Left colon (tissue), 2 donors: ENCODE data around the gene MEIS3. TPM values are rescaled to one million over a fixed set of nuclear protein-coding genes. Genes with fewer than 3 reads are reported as not detected.

Source experiments
- ATAC-seq: fragments of 200-7000 bp; cut with Tn5 transposase; one replicate; pipeline ENCODE4 v1.9.1; 2020; ENCODE audit warnings: mild to moderate bottlenecking, moderate library complexity
- DNase-seq, 2 donors: peaks; one replicate each; pipeline ENCODE4 v3.0.0-alpha.2; 2020
- intact Hi-C, 2 donors: fragments of 100-400 bp; cut with DNase I in 1 of 2; cut with micrococcal nuclease in 1 of 2; formaldehyde crosslinking; loops; one replicate each; pipeline versions ENCODE4 v1.11.2 to v1.14.0; 2022; cut with DNase I, micrococcal nuclease
- total RNA-seq, 2 donors: library from RNA; stranded (reverse); fragmentation: NEBNext Ultra II Directional; extraction: Animal tissue kit (Norgen Biotek cat#: 25700); gene quantifications; one replicate each; pipeline ENCODE4 v1.2.1, GENCODE V29; 2021
- donor health status: DM: no; HTN: no; CAD: no.
- donor health status: DM: yes; HTN: yes; CAD: no.

Gene MEIS3
- total RNA-seq, 2 donors from 2014 or later, result 2.5 to 2.7 TPM

DNA sequence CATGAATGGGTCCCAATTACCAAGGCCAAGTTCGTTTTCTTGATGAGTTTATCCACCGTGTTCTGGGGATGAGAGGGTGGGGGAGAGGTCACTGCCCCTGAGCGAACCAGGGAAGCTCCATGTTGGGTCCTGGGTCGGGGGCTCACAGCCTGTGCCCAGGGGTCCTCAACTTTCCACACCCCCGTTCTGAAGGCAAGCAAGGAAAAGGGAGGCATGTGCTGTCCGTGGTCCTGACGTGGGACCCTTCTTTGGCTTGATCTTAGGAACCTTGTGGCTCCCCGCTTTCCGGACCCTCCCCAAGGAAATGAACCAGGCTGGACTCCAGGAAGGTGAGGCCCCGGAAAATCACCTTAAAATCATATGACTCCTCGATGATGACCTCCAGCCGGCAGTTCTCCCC, 18.2 kb upstream of the MEIS3 start:
- DNase-seq, result no peak
- intact Hi-C loops, result loop anchor here in 1 of 2 donors (5.0 kb wide), 1 partner anchor 270 kb away; no protein-coding TSS in a partner anchor
- no peak for ATAC-seq

DNA sequence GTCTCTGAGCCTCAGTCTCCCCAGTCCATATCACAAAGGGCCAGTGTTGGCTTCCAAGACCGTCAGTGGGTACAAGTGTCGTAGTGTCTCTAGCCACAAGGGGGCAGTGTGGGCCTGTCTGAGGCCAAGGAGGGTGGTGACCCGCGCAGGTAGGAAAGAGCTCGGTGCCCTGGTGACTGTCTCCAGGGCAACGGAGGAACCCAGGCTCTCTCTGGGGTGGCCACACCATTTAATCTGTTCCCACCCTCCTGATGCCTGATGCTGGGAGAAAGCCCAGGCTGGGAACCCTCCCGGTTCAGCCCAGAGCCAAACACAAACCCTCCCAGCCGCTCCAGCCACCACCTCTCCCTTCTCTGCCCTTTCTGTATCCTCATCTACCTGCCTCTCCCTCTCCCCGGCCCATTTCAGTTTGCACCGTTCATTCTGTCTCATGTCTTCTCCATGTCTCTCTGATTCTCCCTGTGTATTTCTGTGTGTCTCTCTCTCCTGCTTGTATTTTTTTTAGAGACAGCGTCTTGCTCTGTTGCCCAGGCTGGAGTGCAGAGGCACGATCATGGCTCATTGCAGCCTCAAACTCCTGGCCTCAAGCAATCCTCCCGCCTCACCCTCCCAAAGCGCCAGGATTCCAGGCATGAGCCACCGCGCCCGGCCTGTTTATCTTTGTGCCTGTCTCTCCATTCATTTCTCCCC, 17.5 kb upstream of the MEIS3 start:
- ATAC-seq (peak; percentile 98), DNase-seq (peak; percentile 64 to 86)
- intact Hi-C loops, result loop anchor here in 1 of 2 donors (5.0 kb wide), 1 partner anchor 270 kb away; no protein-coding TSS in a partner anchor

DNA sequence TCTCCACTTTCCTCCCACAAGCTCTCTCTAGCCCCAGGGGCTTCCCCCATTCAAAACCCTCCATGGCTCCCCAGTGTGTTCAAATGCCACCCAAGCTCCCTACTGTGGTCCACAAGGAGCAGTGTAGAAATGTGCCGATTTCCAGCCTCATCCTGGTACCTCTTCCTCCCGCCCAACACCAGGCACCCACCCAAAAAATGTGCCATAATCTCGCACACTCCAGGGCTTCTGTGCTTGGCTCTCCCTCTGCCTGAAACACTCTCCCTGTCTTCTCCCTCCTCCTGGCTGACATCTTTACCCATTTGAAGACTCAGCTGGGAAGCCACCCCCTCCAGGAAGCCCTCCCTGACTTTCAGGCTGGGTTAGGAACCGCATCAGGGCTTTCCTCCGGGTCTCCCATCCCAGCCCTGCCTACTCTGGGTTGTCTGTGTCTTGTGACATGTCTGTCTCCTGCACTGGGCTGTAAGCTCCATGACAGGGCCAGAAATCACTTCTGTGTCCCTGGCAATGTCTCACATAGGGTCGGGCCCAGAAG, 16.6 kb upstream of the MEIS3 start:
- no peak for DNase-seq
- no peak for ATAC-seq
- intact Hi-C loops, result loop anchor here in 1 of 2 donors (5.0 kb wide), 1 partner anchor 271 kb away; no protein-coding TSS in a partner anchor

DNA sequence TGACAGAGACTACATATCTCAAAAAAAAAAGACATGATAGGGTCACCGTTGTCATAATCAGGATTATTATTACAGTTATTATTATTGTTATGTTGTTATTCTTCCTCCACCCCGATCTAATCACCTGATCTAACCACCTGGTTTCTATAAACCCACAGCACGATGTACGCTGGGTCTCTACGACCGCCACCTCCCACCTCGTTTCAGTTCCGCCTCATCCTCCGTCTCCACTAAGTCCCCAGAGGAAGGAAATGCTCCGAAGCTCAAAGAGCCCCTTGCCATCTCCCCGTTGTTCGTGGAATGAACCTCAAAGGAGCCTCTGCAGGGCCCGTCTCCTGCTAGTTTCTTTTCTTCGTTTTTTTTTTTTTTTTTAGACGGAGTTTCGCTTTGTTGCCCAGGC, 15.9 kb upstream of the MEIS3 start:
- DNase-seq (no peak), ATAC-seq (no peak)
- intact Hi-C loops, result loop anchor here in 1 of 2 donors (5.0 kb wide), 1 partner anchor 272 kb away; no protein-coding TSS in a partner anchor

DNA sequence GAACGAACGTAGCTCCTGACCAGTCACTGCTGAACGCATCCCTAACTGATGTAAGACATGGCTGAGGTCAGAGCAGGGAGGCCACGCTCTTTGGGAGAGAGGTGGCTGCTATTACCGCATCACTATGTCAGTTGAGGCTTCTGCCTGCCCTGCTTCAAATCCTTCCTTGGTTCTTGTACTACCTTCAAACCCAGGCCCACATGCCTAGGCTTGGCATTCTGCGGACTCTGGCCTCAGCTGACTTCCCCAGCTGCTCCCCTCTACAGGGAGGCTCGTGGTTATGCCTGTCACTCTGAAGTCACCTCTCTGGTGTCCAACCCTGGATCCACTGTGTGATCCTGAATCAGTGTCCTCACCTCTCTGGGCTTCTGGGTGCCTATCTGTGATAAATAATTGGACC, 14.8 kb upstream of the MEIS3 start:
- ATAC-seq (no peak), DNase-seq (no peak)
- intact Hi-C loops, result loop anchor here in 1 of 2 donors (5.0 kb wide), 1 partner anchor 263 kb away; no protein-coding TSS in a partner anchor

DNA sequence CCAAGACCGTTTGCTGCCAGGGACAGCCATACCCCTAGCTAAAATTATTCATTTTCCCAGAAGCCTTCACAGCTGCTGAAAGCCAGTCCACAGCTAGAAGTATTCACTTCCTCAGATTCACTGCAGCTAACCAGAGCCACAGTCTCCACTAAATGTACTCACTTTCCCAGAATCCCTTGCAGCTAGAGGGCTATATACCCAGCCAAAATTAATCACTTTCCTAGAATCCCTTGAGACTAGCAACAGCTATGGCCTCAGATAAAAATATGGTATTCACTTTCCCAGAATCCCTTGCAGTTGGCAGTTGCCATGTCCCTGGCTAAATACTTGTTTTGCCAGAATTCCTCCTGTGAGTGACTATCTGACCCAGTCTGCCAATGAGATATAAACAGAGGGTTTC, 13.8 kb upstream of the MEIS3 start:
- DNase-seq, result no peak
- intact Hi-C loops, result loop anchor here in 1 of 2 donors (5.0 kb wide), 1 partner anchor 264 kb away; no protein-coding TSS in a partner anchor
- ATAC-seq, result no peak

DNA sequence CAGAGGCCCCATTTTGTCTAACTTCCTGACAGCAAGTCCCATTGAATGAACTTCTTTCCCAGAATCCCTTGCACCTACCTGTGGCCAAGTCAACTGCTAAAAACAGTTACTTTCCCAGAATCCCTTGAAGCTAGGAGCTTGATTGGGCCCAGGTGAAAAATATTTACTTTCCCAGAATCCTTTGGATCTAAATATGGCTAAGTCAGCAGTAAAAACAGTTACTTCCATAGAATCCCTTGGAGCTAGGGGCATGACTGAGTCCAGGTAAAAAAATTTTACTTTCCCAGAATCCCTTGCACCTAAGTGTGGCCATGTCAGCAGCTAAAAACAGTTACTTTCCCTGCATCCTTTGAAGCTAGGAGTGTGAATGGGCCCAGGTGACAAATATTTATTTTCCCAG, 13.2 kb upstream of the MEIS3 start:
- intact Hi-C loops, result loop anchor here in 1 of 2 donors (5.0 kb wide), 1 partner anchor 265 kb away; no protein-coding TSS in a partner anchor
- ATAC-seq, result no peak

DNA sequence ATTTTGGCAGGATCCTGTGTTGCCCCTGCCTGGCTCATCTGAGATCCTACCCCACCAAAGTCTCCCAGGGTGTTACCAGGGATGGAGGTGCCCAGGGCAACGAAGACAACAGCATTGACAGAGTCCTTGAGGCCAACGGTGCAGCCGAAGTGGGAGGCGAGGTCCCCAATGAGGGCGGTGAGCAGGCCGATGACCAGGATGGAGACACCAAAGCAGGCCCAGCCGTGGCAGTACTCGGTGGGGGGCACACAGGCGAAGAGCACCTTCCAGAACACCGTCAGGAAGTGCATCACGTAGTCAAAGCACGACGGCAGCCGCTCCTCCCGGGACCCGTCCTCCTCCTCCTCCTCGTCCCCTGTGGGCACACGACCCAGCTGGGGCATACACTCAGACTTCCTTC, 12.8 kb upstream of the MEIS3 start:
- ATAC-seq, result no peak
- no peak for DNase-seq
- intact Hi-C loops, result loop anchor here in 1 of 2 donors (5.0 kb wide), 1 partner anchor 265 kb away; no protein-coding TSS in a partner anchor

More for the DNA sequence above, 13.2 kb upstream of the MEIS3 start:
- no peak for DNase-seq

DNA sequence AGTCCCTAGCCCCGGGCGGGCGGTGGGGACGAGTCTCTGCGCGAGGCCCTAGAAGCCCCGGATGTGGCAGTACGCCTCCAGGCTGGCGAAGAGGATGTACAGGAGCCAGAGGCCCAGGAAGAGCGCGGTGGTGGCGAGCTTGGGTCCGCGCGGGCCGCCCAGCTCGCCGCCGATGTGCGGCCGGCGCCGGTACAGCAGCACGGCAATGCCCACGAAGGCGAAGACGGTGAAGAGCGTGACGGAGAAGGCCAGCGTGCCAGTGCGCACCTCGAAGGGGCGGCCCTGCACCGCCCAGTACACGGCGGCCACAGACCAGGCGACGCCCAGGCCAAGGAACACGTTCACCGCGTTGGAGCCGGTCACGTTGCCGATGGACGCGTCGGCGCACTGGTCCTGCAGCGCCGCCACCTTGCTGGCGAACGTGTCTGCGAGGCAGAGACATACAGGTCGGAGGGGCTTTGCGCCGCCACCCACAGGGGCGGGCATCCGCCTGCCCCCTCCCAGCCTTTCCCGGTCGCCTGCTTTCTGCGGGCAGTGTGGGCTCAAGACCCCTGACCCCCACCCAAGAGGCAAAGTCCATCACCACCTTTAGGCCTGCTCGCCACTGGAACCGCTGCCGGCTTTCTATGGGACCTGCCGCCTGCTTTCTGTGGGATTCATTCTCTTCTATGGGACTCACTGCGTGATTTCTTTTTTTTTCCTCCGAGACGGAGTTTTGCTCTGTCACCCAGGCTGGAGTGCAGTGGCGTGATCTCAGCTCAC, 10.9 kb upstream of the MEIS3 start:
- DNase-seq, result peak; percentile 66 to 70
- intact Hi-C loops, result loop anchor here in 1 of 2 donors (5.0 kb wide), 1 partner anchor 267 kb away; no protein-coding TSS in a partner anchor
- peak; percentile 89 for ATAC-seq

DNA sequence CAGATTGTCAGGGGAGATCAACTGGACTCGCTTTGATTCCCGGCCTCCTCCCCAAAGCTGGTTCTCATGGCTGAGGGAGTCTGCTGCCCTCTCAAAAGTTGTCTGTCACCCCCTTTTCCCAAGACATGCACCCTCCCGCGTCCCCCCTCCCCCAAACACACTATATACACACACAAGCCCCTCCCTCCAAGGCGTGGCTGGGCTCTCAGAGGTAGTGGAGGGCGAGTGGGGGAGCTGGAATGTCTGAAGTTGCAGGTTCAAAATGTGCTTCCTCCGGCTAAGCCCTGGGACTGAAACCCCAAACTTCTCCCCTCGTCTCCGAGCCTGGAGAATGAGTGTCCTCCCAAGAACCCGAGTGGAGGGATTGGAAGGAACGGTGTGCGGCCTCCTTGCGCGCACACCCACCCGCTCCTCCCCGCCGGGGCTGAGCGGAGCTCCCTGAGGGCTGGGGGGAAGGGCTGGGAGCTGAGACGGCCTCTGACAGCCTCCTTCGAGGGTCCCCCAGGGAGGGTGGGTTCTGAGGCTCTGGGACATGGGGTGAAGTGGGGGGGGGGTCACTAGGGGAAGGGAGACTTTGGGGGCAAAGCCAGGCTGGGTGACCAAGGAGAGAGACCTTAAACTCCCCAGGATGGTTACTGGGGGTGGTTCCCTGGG, 9.9 kb upstream of the MEIS3 start:
- DNase-seq, result no peak
- intact Hi-C loops, result loop anchor here in 1 of 2 donors (10.0 kb wide), 1 partner anchor 134 kb away; no protein-coding TSS in a partner anchor
- no peak for ATAC-seq

DNA sequence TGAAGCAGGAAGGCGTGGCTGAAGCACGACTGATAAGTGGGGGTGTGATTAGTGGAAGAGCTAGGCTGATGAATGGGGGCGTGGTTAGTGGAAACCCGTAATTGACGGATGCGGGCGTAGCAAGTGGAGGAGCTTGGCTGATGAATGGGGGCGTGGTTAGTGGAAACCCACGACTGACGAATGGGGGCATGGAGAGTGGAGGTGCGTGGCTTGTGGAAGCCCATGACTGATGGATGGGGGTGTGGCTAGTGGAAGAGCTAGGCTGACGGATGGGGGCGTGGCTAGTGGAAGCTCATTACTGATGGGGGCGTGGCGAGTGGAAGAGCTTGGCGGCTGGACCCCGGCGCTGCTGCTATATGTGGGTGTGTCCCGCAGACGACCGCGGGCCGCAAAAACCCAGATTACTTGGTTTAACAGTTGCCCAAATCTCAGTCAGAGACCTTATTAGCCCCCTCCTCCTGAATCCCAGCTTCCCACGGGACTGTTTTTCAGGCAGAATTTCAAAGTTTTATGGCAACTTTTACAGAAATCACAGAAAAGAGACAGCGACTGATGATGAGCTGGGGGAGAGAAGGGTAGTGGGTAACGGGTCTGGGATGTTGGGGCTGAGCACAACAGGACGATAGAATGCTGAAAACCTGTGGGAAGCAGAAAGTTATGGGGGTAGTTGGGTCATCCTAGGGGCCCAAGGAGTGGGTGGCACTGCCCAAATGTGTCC, 9.0 kb upstream of the MEIS3 start:
- peak; percentile 56 for ATAC-seq
- intact Hi-C loops, result loop anchor here in 1 of 2 donors (10.0 kb wide), 1 partner anchor 134 kb away; no protein-coding TSS in a partner anchor
- DNase-seq, result peak; percentile 80 to 87

DNA sequence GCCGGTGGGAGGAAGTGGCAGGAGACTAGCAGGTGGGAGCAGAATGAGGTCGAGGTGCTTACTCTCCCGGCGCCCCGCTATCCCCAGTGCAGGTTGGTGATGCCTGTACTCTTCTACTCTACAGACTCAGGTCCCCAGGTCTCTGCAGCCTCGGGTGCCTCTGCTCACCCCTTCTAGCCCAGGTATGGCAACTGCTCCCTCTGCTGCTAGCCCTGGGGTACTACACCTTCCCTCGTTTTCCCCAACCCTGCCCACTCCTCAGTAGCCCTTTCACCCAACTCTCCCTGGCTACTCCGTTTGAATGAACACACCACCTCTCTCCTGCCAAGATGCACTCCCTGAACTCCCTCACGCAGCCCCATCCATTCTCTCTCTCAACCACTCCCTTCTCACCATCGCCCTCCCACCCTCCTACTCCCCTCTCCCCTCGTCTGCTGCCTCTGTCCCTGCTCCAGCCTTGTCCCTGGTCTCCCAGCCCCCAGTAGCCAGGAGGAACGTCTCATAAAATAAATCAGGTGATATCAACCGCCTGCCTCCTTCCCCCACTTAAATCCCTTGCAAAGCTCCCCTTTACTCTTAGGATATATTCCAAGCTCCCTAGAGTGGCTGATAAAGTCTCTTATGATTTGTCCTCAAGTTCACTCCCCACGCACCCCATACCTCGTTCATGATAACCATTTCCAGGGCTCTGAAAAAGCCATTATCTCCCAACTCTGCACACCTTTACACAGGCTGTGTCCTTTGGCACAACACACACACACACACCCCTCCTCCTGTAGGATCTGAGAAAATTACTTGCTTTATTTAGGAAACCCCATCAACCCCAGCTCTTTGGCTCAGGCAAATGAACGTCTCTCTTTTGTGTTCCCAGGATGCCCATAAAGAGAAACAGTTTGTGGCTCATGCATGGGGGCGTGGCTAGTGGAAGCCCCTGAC, 8.2 kb upstream of the MEIS3 start:
- intact Hi-C loops, result loop anchor here in 1 of 2 donors (10.0 kb wide), 1 partner anchor 133 kb away; no protein-coding TSS in a partner anchor
- peak; percentile 59 for ATAC-seq

DNA sequence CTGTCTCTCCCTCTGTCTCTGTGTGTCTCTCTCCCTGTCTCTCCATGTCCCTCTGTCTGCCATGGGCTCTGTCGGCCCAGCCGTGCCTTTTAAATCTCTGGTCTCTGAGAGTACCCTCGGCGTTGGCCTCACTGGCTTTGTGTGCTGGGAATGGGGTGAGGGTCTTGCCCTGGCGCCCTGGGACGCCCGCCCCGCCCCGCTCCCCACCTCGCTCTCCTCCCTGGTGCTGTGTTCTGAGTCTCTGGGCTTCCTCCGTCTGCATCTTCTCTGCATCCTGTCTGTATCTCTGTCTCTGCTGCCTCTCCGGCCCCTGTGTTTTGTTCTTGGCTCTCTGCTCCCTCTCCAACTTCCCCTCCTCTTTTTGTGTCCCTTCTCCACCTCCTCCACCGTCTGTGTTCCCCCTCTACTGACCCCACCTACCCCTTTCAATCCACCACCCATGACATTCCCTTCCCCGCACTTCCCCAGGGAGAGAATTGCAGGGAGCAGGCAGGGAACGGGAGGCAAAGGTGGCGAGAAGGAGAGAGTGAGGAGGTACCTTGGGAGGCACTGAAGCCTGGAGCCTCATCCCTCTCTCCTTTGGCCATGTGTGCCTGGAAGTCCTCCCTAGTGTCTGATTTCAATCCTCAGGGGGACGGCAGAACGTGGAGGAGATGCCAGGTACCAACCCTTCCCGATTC, 4.0 kb upstream of the MEIS3 start:
- DNase-seq, result no peak
- ATAC-seq, result no peak
- intact Hi-C loops, result loop anchor here in 1 of 2 donors (10.0 kb wide), 1 partner anchor 129 kb away; no protein-coding TSS in a partner anchor

More for the DNA sequence above, 8.2 kb upstream of the MEIS3 start:
- peak in 1 of 2 donors; percentile 53 for DNase-seq

DNA sequence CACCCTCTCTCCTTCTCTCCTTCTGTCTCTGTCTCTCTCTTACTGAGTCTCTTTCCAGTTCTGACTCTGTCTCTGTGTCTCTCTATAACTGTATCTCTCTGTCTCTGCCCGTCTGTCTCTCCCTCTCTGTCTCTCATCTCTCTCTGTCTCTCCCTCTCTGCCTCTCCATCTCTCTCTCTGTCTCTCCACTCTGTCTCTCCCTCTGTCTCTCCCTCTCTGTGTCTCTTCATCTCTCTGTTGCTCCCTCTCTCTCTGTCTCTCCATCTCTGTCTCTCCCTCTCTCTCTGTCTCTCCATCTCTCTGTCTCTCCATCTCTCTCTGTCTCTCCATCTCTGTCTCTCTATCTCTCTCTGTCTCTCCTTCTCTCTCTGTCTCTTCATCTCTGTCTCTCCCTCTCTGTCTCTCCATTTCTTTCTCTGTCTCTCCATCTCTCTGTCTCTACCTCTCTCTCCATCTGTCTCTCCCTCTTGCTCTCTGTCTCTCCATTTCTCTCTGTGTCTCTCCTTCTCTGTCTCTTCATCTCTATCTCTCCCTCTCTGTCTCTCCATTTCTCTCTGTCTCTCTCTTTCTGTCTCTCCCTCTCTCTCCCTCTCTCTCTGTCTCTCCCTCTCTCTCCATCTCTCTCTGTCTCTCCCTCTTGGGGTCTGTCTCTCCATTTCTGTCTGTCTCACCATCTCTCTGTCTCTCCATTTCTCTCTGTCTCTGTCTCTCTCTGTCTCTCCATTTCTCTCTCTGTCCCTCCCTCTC, 3.3 kb upstream of the MEIS3 start:
- DNase-seq (no peak), ATAC-seq (no peak)
- intact Hi-C loops, result loop anchor here in 1 of 2 donors (10.0 kb wide), 1 partner anchor 128 kb away; no protein-coding TSS in a partner anchor

DNA sequence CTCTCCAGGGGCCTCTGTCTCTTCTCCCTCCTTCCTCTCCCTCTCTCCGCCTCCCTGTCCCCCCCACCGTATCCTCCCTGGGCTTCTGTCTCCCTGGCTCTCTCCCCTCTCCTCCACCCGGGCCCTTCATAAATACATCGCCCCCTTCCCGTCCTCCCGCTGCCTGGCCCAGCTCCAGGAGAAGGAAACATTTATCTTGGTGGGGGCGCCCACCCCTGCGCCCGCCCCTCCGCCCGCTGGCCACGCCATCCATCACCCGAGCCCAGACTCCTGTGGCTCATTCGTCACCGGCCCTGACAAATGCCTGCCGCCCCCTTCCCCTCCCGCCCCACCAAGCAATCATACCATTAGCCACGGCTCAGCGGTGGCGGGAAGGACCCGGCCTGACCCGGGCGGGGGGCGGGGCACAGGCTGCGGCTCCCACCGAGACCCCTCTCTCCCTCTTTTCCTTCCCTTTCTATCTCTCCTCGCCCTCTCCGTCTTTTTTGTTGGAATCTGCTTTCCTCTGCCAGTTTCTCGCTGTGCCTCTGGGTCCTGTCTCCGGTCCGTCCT, 2.6 kb upstream of the MEIS3 start:
- ATAC-seq (no peak), DNase-seq (no peak)
- intact Hi-C loops, result loop anchor here in 1 of 2 donors (10.0 kb wide), 1 partner anchor 127 kb away; no protein-coding TSS in a partner anchor
